Tongue (tissue), 2 donors: ENCODE data around the gene ZSCAN30. TPM values are rescaled to one million over a fixed set of nuclear protein-coding genes. Genes with fewer than 3 reads are reported as not detected.
A peak's percentile ranks its signal among the peaks of the same experiment; 100 is the strongest.

Experiments used
- DNase-seq: peaks from one replicate; pipeline ENCODE4 v3.0.0-alpha.2; 2015
- total RNA-seq: library from RNA; depleted of rRNA; stranded (reverse); fragments of >200 nt; gene quantifications from one replicate; pipeline ENCODE4 v1.2.3, GENCODE V29; 2014

The ZSCAN30 gene
- 23.4 TPM for total RNA-seq

- DNase-seq: peak; percentile 99
Observed at GRCh38 chr18:35290094-35290735, at the start of gene ZSCAN30. ZSCAN30 (minus strand) TSS chr18:35290229; CDS start chr18:35264352, 25,877 bp downstream.

- DNase-seq: no peak
Observed at GRCh38 chr18:35337286-35337685, 47.3 kb upstream of the ZSCAN30 start.

- no peak for DNase-seq
Observed at GRCh38 chr18:35335866-35336265, 45.8 kb upstream of the ZSCAN30 start.

DNA sequence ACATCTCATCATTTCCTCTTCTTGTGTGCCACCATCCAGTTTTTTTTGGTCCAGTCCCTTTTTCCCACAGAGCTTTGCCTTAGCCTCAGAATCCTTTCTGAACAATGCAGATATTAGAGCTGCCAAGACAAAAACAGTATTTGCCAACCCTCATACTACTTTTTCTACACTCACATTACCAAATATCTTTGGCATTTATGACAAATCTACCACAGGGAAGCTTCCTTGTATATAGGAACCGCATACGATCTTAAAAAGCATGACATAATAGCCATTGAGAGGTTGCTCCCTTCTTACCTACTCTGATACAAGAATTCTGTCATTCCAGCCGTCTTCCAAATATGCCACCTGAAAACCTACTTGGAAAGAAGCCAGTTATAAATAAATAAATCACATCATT is 44.8 kb upstream of the ZSCAN30 start:
- DNase-seq: no peak

GRCh38 chr18:35334212-35334611 is 44.2 kb upstream of the ZSCAN30 start:
- no peak for DNase-seq

GRCh38 chr18:35331367-35332087 is 41.5 kb upstream of the ZSCAN30 start:
- DNase-seq: no peak

- no peak for DNase-seq
Observed at GRCh38 chr18:35328868-35329267, 38.8 kb upstream of the ZSCAN30 start.

DNA sequence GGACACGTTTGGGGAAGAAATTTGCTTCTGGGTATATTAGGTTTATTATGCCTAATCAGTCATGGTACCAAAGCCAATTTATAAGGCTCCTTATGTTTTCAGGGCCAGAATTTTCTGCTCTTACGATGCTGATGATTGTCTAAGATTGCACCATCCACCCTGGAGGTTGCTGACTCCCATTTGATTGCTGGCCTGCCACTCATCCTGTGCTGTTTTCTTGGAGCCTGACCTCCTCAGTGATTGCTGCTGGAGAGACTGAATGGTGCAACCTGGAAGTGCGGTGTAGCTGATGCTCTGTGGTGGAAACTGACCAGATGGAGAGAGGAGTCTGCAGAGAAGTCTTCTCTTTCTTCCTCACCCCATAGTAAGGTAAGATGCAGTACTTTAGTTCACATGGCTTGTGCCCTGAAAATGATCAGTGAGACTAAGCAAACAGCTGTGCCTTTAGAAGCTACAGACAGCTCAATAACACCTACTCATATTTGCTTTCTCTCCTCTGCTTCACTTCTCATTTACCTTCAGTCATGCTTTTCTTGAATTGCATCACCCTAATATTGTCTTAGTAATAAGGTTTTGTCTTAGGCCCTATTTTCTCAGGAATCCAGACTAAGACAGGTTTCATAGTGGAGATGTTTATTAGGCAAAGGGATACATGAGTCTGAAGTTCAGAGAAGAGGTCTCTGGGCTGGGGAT is 36.8 kb upstream of the ZSCAN30 start:
- DNase-seq: no peak

DNA sequence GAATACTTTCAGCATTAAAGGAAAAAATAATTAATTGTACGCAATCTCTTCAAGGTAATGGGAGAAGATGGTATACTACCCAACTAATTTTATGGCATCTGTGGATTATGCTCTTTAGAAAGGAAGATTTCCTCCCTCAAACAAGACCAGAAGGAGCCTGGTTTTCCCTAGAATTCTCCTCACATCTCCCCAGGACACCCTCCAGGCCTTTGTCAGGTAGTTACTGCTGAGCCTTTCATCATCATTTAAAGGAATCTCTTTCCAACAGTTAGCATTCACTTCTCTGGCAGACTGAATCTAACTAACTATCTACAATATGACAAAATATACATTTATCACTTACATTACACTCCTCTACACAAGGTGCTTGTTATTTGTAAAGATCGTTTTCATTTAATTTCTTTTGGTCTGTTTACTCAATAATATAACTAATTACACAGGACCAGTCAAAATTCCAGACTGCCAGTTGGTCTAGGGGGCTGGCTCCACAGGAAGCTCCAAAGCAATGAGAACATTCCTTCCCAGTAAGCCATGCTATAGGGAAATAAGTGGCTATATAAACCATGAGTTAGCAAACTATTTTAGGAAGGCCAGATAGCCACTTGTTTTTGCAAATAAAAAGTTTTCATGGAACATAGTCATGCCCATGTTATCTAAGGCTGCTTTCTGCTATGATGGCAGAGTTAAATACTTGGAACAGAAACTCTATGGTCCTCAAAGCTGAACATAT is 35.1 kb upstream of the ZSCAN30 start:
- DNase-seq: no peak

DNA sequence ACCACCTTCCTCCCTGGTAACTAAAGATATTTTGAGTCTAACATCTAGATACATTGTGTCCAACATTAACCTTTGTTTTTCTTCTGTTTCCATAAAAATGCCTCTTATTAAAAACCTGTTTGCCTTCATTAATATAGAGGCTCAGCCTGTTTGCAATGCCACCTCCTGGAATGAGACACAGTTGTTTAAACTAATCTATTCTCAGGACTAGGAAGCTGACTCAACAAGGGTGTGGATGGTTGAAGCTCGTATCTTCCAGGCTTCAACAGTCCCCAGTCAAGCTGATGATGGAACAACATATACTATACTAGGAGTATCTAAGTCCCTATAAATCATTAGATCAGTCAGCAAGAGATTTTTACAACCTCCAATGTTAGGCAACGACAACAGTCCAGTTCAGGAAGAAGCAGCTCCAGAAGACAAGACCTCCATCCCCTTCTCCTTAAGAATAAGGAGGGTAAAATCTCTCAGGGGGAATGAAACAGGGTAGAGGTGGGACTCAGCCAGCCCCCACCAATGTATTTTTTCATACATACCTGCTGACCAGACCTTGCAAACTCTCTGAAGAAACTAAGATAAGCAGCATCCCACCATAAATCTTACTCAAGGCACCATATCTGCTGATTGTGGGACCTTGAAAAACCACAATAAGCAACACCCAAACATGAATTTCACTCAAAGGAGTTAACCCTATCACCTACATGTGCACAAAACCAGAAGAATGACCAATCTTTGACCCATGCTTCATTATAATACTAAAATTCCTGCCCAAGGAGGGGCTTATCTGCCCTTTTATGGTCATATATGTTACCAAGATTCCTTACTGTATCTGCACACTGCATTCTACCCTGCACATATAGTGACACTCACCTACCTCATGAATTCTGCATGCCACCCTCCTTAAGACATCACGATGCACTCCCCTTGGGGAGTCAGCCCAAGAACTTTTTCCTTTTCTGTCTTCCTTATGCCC is 32.7 kb upstream of the ZSCAN30 start:
- DNase-seq: no peak

DNA sequence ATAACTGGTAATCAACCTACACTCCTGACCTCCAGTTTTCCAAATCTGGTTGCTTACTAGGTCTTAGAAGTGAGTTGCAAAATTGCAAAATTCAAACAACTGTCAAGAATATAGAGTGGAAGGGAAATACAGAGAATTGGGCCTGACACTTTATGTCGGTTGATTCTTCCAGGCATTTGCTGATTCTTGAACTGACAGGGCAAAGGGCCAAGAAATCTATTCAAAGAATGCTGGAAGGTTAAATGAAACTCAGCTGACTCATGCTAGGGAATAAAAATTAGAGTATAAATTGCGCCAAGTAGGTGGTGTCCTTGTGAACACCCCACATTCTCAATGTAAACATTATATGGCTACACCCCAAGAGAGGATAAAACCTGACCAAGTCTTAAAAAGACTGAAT is 21.5 kb upstream of the ZSCAN30 start:
- DNase-seq: no peak

- DNase-seq: no peak
Observed at GRCh38 chr18:35306588-35307250, 16.7 kb upstream of the ZSCAN30 start.

GRCh38 chr18:35303610-35304009 is 13.6 kb upstream of the ZSCAN30 start:
- no peak for DNase-seq

GRCh38 chr18:35296060-35296459 is 6.0 kb upstream of the ZSCAN30 start:
- no peak for DNase-seq

DNA sequence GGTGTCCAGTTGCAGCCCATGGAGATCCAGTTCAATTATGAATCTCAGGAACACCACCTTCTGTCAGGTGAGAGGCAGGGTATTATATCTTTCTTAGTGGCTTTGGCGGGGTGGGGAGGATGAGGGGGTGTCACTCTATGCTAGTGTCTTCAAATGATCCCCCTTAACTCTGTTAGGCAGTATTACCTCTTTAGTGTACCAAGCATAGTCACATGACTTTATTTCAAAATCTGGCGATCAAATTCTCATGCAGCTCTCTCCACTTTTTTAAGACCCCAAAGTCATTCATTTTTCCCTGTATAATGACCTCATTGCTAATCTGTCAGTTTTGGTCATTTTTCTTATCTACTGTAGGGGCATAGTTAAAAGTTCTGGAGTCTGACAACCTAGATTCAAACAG is 1.1 kb upstream of the ZSCAN30 start:
- DNase-seq: no peak

GRCh38 chr18:35289727-35290093 is 319 bp downstream of the ZSCAN30 start:
- no peak for DNase-seq

GRCh38 chr18:35289293-35289692 is 736 bp downstream of the ZSCAN30 start:
- DNase-seq: no peak

DNA sequence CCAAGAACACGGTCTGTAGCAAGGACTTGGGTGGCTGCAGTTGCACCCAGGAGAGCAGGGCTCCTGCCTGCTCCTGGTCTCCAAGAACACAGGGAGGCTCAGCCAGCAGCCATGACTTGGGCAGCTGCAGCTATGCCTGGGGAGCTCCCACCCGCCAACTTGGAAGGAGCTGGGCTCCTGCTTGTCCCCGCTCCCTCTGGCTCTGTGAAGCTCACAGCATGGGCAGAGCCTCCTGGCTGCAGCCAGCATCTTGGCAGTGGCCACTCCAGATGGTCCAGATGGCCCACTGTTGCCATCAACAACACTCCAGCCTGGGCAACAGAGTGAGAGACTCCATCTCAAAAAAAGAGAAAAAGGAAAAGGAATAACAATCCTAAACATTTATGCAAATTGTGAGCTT is 5.2 kb downstream of the ZSCAN30 start:
- no peak for DNase-seq

DNA sequence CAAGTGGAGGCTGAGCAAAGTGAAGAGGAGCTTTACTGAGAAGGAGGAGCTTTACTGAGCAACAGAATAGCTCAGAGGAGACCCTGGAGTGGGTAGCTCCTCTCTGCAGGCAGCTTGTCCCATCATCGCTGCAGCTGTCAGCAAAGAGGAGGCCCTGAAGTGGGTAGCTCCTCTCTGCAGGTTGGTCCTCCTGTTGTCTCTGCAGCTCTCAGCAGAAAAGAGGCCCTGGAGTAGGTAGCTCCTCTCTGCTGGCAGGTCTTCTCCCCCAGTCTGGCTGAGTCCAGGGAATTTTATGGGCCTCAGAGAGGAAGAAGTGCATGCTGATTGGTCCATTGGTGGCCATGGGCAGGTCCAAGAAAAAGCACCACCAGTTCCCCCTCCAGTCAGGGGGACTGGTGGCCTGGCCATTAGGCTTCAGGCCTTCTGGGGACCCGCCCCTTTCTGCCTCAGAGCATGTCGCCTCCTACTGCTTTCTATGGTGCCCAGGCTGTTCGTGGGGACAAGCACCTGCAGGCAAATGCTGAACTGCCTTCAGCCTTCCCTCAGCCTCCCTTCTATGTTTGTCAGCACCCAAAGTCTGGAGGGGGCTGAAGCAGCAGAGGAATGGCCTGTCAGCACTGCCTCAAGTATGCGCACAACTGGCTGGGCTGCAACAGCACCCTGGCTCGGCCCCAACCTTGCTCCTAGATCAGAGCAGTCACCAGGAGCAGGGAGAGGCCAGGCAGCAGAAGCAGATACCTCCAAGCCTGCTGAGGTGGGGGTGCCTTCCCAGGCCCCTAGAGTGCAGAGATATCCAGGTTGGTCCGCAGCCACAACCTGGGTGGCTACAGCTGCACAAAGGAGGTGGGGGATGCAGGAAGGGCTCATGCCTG is 5.9 kb downstream of the ZSCAN30 start:
- no peak for DNase-seq

DNA sequence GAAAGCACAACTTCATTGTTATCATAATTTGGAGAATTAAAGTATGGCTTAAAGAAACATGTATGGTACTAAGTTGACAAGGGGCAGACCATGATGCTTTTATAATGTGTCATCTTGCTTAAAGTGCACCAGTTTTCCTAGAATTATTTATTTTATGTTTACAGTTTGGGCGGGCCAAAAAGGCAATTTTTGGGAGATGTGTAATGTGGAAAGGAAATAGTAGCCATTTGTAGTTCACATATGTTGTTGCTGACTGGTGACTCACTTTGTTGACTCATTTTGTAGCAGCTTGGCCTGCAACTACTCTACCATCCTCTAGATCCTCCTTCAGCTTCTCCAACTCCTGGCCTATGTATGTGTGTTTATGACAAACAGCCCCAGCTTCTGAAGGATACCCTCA is 7.7 kb downstream of the ZSCAN30 start:
- DNase-seq: no peak
